Lower leg skin (tissue), 4 donors: ENCODE data around the gene MYRF. TPM values are rescaled to one million over a fixed set of nuclear protein-coding genes. Genes with fewer than 3 reads are reported as not detected.

Source experiments
- DNase-seq, 2 donors: peaks; one replicate each; pipeline ENCODE4 v3.0.0-alpha.2; 2019; ENCODE audit warnings: low spot score in 2 of 2
- H3K4me3 ChIP-seq: fragments of 200-600 bp; sonication (generic); 2 replicates; pipeline ENCODE4 v1.5.1; 2017; ENCODE audit warnings: mild to moderate bottlenecking, low read depth; ENCODE audit not compliant: poor library complexity, severe bottlenecking
- POLR2A ChIP-seq, 2 donors: fragments of 450-650 bp; IDR thresholded peaks; one replicate each; pipeline ENCODE4 v1.6.1; 2016 to 2017; ENCODE audit warnings: antibody characterized with exemption in 2 of 2, mild to moderate bottlenecking in 1 of 2, moderate library complexity in 1 of 2
- WGBS, 2 donors: methylation state at CpG; one replicate each; pipeline ENCODE4 v1.1.5; 2018; 5-methylcytosine and 5-hydroxymethylcytosine counted together
- intact Hi-C: fragments of 100-400 bp; cut with DNase I; formaldehyde crosslinking; loops from one replicate; pipeline ENCODE4 v1.15.0; 2023; ENCODE audit warnings: low total_unique reads
- total RNA-seq, 4 donors: library from RNA; depleted of rRNA; stranded (reverse); fragments of >200 nt; gene quantifications; one replicate each; pipeline ENCODE4 v1.1.0, GENCODE V29; 2016
- TF ChIP-seq, protein P1 (sequence below), 3 donors: fragments of 450-650 bp; IDR thresholded peaks; one replicate each; pipeline ENCODE4 v1.5.1; 2016; ENCODE audit warnings: antibody characterized with exemption in 3 of 3, mild to moderate bottlenecking in 3 of 3, moderate library complexity in 2 of 3

Gene MYRF
- total RNA-seq, 4 donors from 2014 or later, result 0.23 to 2.6 (median 1.4) TPM; not detected in 1

DNA sequence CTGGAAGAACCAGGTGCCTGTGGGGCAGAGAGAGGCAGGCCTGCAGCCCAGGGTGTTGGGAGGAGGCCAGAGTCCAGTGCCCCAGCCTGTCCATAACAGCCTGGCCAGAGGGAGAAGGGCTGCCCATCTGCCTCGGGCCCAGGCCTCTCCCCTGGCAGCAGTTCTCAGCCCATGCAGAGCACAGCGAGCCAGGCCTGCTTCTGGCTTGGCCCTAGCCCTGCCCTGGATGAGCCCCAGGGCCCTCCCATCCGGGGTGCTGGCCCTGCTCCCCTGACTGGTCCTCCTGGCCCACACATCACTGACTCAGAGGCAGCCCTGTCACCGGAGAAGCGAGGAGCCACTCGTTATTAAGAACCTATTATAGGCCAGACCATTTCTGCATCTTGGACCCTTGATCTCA lies 19.7 kb upstream of the MYRF start:
- 52 to 69% methylated on average over 3 to 5 of the region's 6 CpGs for WGBS, 2 donors
- intact Hi-C loops, result no loop called here
- TF ChIP-seq POLR2A (IDR thresholded peaks at IDR 0.05), result no peak
- TF ChIP-seq, protein P1, sequence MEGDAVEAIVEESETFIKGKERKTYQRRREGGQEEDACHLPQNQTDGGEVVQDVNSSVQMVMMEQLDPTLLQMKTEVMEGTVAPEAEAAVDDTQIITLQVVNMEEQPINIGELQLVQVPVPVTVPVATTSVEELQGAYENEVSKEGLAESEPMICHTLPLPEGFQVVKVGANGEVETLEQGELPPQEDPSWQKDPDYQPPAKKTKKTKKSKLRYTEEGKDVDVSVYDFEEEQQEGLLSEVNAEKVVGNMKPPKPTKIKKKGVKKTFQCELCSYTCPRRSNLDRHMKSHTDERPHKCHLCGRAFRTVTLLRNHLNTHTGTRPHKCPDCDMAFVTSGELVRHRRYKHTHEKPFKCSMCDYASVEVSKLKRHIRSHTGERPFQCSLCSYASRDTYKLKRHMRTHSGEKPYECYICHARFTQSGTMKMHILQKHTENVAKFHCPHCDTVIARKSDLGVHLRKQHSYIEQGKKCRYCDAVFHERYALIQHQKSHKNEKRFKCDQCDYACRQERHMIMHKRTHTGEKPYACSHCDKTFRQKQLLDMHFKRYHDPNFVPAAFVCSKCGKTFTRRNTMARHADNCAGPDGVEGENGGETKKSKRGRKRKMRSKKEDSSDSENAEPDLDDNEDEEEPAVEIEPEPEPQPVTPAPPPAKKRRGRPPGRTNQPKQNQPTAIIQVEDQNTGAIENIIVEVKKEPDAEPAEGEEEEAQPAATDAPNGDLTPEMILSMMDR (IDR thresholded peaks at IDR 0.05), result no peak
- no peak overlapping the region for H3K4me3 ChIP-seq
- DNase-seq, result no peak

- peak; percentile 85 to 98 for DNase-seq
- TF ChIP-seq, protein P1 (IDR thresholded peaks at IDR 0.05), result peak in 1 of 3 donors; percentile 96
- no peak for TF ChIP-seq POLR2A (IDR thresholded peaks at IDR 0.05)
- WGBS, 2 donors, result 26 to 38% methylated on average over 8 to 13 of the region's 13 CpGs
- H3K4me3 ChIP-seq, result no peak overlapping the region
- intact Hi-C loops, result no loop called here
These were observed 19.1 kb upstream of the MYRF start for GRCh38 chr11:61733120-61733978.

- WGBS, 2 donors, result 92 to 96% methylated on average over 13 to 14 of the region's 14 CpGs
- TF ChIP-seq, protein P1 (IDR thresholded peaks at IDR 0.05), result no peak
- TF ChIP-seq POLR2A (IDR thresholded peaks at IDR 0.05), result no peak
- no peak for DNase-seq
- intact Hi-C loops, result loop anchor here (2.0 kb wide), 1 partner anchor 54 kb away; the partner anchor contains the start of gene DAGLA
- H3K4me3 ChIP-seq, result no peak overlapping the region
These were observed 17.7 kb upstream of the MYRF start for GRCh38 chr11:61734767-61735166.

GRCh38 chr11:61735391-61735790 lies 17.0 kb upstream of the MYRF start:
- intact Hi-C loops, result loop anchor here (2.0 kb wide), 1 partner anchor 55 kb away; the partner anchor contains the start of gene DAGLA
- no peak for DNase-seq
- H3K4me3 ChIP-seq, result no peak overlapping the region
- TF ChIP-seq, protein P1 (IDR thresholded peaks at IDR 0.05), result no peak
- no peak for TF ChIP-seq POLR2A (IDR thresholded peaks at IDR 0.05)
- 86 to 92% methylated on average over 13 to 17 of the region's 17 CpGs for WGBS, 2 donors

DNA sequence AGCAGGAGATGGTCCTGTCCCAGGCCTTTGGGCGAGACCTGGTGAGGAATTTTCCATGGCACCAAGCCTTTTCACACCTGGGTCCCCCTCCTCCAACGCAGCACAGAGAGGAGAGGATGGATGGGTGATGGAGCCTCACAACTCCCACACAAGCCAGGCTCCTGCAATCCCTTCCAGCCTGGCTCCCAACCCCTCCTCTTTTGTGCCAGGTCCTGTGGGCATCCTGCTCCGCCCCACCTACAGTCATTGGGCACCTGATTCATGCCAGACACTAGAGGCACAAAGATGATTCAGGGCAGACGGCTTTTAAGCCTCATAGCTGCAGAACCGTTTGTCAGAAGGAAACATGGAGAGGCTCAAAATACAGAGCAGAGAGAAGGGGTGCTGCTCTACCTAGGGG lies 16.1 kb upstream of the MYRF start:
- 62 to 63% methylated on average over 5 of the region's 5 CpGs for WGBS, 2 donors
- DNase-seq, result no peak
- no peak overlapping the region for H3K4me3 ChIP-seq
- TF ChIP-seq POLR2A (IDR thresholded peaks at IDR 0.05), result no peak
- TF ChIP-seq, protein P1 (IDR thresholded peaks at IDR 0.05), result no peak
- intact Hi-C loops, result no loop called here
